Measurements from ENCODE around the gene ONECUT1.

DNA sequence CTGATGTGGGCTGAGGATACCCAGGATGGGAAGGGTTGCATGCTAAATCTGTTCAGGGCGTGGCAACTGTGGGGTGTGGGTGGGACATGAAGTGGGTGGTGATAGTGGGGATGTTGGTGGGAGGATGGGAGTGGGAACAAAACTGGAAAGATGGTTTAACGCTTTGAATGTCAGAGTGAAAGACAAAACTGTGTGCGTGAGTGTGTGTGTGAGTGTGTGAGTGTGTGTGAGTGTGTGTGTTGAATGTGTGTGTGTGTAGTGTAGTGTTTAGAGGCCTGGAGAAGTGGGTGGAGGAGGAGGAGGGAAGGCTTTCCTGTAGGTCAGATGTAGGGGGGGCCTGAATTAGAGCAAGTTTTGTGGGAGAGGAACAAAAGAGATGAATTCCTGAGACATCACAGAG is 44.2 kb upstream of the ONECUT1 start:
- TF ChIP-seq, protein P1, sequence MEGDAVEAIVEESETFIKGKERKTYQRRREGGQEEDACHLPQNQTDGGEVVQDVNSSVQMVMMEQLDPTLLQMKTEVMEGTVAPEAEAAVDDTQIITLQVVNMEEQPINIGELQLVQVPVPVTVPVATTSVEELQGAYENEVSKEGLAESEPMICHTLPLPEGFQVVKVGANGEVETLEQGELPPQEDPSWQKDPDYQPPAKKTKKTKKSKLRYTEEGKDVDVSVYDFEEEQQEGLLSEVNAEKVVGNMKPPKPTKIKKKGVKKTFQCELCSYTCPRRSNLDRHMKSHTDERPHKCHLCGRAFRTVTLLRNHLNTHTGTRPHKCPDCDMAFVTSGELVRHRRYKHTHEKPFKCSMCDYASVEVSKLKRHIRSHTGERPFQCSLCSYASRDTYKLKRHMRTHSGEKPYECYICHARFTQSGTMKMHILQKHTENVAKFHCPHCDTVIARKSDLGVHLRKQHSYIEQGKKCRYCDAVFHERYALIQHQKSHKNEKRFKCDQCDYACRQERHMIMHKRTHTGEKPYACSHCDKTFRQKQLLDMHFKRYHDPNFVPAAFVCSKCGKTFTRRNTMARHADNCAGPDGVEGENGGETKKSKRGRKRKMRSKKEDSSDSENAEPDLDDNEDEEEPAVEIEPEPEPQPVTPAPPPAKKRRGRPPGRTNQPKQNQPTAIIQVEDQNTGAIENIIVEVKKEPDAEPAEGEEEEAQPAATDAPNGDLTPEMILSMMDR (IDR thresholded peaks at IDR 0.05), result no peak
- no peak for TF ChIP-seq POLR2A (IDR thresholded peaks at IDR 0.05)

All from esophagus squamous epithelium (tissue), 4 donors.